ENCODE data around the gene PTPRT. TPM values are rescaled to one million over a fixed set of nuclear protein-coding genes. Genes with fewer than 3 reads are reported as not detected.
A peak's percentile ranks its signal among the peaks of the same experiment; 100 is the strongest.

Gene PTPRT
- polyA plus RNA-seq, 1 donor from 2014 or later, result not detected

GRCh38 chr20:42346189-42347170, 843.2 kb downstream of the PTPRT start:
- Mint-ChIP-seq H3K9me3 (peaks cover 0 to 2% (median 1%) of the 10 kb centered on the region in 3 donors), H3K4me1 (no peaks in the 10 kb centered on the region), H3K4me3 (no peak overlapping the region), H3K36me3 (no peaks in the 10 kb centered on the region), H3K27ac (no peak overlapping the region), H3K27me3 (no peaks in the 10 kb centered on the region)

GRCh38 chr20:42341654-42342053, 848.1 kb downstream of the PTPRT start:
- no peaks in the 10 kb centered on the region for H3K36me3 Mint-ChIP-seq
- H3K4me3 Mint-ChIP-seq, result no peak overlapping the region
- peaks cover 1 to 4% (median 2%) of the 10 kb centered on the region in 3 donors for H3K9me3 Mint-ChIP-seq
- no peaks in the 10 kb centered on the region for H3K27me3 Mint-ChIP-seq
- no peaks in the 10 kb centered on the region for H3K4me1 Mint-ChIP-seq
- H3K27ac Mint-ChIP-seq, result no peak overlapping the region

- Mint-ChIP-seq H3K27me3 (no peaks in the 10 kb centered on the region), H3K9me3 (peaks cover 2 to 4% (median 3%) of the 10 kb centered on the region in 3 donors), H3K36me3 (no peaks in the 10 kb centered on the region), H3K4me3 (no peak overlapping the region), H3K27ac (no peak overlapping the region), H3K4me1 (no peaks in the 10 kb centered on the region)
These were observed 849.3 kb downstream of the PTPRT start for GRCh38 chr20:42340368-42340767.

- Mint-ChIP-seq H3K9me3 (peaks cover 5 to 12% (median 6%) of the 10 kb centered on the region in 3 donors), H3K4me3 (no peak overlapping the region), H3K27me3 (no peaks in the 10 kb centered on the region), H3K36me3 (no peaks in the 10 kb centered on the region), H3K4me1 (no peaks in the 10 kb centered on the region), H3K27ac (no peak overlapping the region)
These were observed 851.2 kb downstream of the PTPRT start for GRCh38 chr20:42338294-42339201.

- no peaks in the 10 kb centered on the region for H3K27me3 Mint-ChIP-seq
- H3K4me1 Mint-ChIP-seq, result no peaks in the 10 kb centered on the region
- no peaks in the 10 kb centered on the region for H3K36me3 Mint-ChIP-seq
- no peak overlapping the region for H3K27ac Mint-ChIP-seq
- H3K4me3 Mint-ChIP-seq, result no peak overlapping the region
- peaks cover 5 to 12% (median 5%) of the 10 kb centered on the region in 3 donors for H3K9me3 Mint-ChIP-seq
These were observed 853.1 kb downstream of the PTPRT start for GRCh38 chr20:42336576-42336975.

- Mint-ChIP-seq H3K4me3 (no peak overlapping the region), H3K36me3 (peaks cover 1% of the 10 kb centered on the region), H3K27me3 (no peaks in the 10 kb centered on the region), H3K9me3 (peaks cover 0 to 7% (median 2%) of the 10 kb centered on the region in 3 donors), H3K4me1 (no peaks in the 10 kb centered on the region), H3K27ac (no peak overlapping the region)
These were observed 870.3 kb downstream of the PTPRT start for GRCh38 chr20:42319252-42320013.

GRCh38 chr20:42313704-42314103, 876.0 kb downstream of the PTPRT start:
- no peaks in the 10 kb centered on the region for H3K27me3 Mint-ChIP-seq
- no peak overlapping the region for H3K27ac Mint-ChIP-seq
- peaks cover 0 to 5% (median 2%) of the 10 kb centered on the region in 3 donors for H3K9me3 Mint-ChIP-seq
- no peak overlapping the region for H3K4me3 Mint-ChIP-seq
- no peaks in the 10 kb centered on the region for H3K4me1 Mint-ChIP-seq
- H3K36me3 Mint-ChIP-seq, result no peaks in the 10 kb centered on the region

- Mint-ChIP-seq H3K9me3 (peaks cover 2 to 5% (median 3%) of the 10 kb centered on the region in 3 donors), H3K36me3 (no peaks in the 10 kb centered on the region), H3K27ac (no peak overlapping the region), H3K27me3 (no peaks in the 10 kb centered on the region), H3K4me3 (no peak overlapping the region), H3K4me1 (no peaks in the 10 kb centered on the region)
These were observed 880.7 kb downstream of the PTPRT start for GRCh38 chr20:42309050-42309449.

- H3K9me3 Mint-ChIP-seq, result peaks cover 2 to 5% (median 3%) of the 10 kb centered on the region in 3 donors
- no peaks in the 10 kb centered on the region for H3K27me3 Mint-ChIP-seq
- no peaks in the 10 kb centered on the region for H3K4me1 Mint-ChIP-seq
- H3K4me3 Mint-ChIP-seq, result no peak overlapping the region
- no peaks in the 10 kb centered on the region for H3K36me3 Mint-ChIP-seq
- H3K27ac Mint-ChIP-seq, result no peak overlapping the region
These were observed 881.5 kb downstream of the PTPRT start for GRCh38 chr20:42308171-42308570.

GRCh38 chr20:42295592-42295991, 894.1 kb downstream of the PTPRT start:
- no peak overlapping the region for H3K4me3 Mint-ChIP-seq
- no peaks in the 10 kb centered on the region for H3K4me1 Mint-ChIP-seq
- H3K9me3 Mint-ChIP-seq, result peaks cover 2 to 4% (median 4%) of the 10 kb centered on the region in 3 donors
- H3K27me3 Mint-ChIP-seq, result no peaks in the 10 kb centered on the region
- H3K36me3 Mint-ChIP-seq, result no peaks in the 10 kb centered on the region
- H3K27ac Mint-ChIP-seq, result no peak overlapping the region

- H3K27me3 Mint-ChIP-seq, result no peaks in the 10 kb centered on the region
- no peak overlapping the region for H3K4me3 Mint-ChIP-seq
- H3K9me3 Mint-ChIP-seq, result peaks cover 2 to 4% (median 4%) of the 10 kb centered on the region in 3 donors
- no peaks in the 10 kb centered on the region for H3K4me1 Mint-ChIP-seq
- no peaks in the 10 kb centered on the region for H3K36me3 Mint-ChIP-seq
- H3K27ac Mint-ChIP-seq, result no peak overlapping the region
These were observed 894.7 kb downstream of the PTPRT start for GRCh38 chr20:42294976-42295375.

- no peaks in the 10 kb centered on the region for H3K36me3 Mint-ChIP-seq
- H3K27me3 Mint-ChIP-seq, result no peaks in the 10 kb centered on the region
These were observed 907.9 kb downstream of the PTPRT start for GRCh38 chr20:42281801-42282200.

GRCh38 chr20:42276718-42277602, 912.7 kb downstream of the PTPRT start:
- Mint-ChIP-seq H3K9me3 (peaks cover 0 to 6% (median 1%) of the 10 kb centered on the region in 3 donors), H3K36me3 (no peaks in the 10 kb centered on the region), H3K4me3 (no peak overlapping the region), H3K27me3 (no peaks in the 10 kb centered on the region), H3K27ac (peak overlapping the region in 1 of 3 donors; percentile 9), H3K4me1 (no peaks in the 10 kb centered on the region)

More at GRCh38 chr20:42281801-42282200, 907.9 kb downstream of the PTPRT start:
- H3K4me1 Mint-ChIP-seq, result no peaks in the 10 kb centered on the region
- H3K27ac Mint-ChIP-seq, result no peak overlapping the region
- H3K4me3 Mint-ChIP-seq, result no peak overlapping the region
- peaks cover 1 to 12% (median 6%) of the 10 kb centered on the region in 3 donors for H3K9me3 Mint-ChIP-seq
